Testis (tissue), 3 donors: ENCODE data around the gene ARHGAP25. TPM values are rescaled to one million over a fixed set of nuclear protein-coding genes. Genes with fewer than 3 reads are reported as not detected.
A peak's percentile ranks its signal among the peaks of the same experiment; 100 is the strongest.

Source experiments
- DNase-seq: peaks from one replicate; pipeline ENCODE4 v3.0.0-alpha.2; 2019
- H3K27ac ChIP-seq, 2 donors: fragments of 200-600 bp; sonication (generic); one replicate each; pipeline ENCODE4 v1.5.1; 2019
- H3K27me3 ChIP-seq: fragments of 200-600 bp; sonication (generic); one replicate; pipeline ENCODE4 v1.5.1; 2019
- H3K36me3 ChIP-seq: fragments of 200-600 bp; sonication (generic); one replicate; pipeline ENCODE4 v1.5.1; 2017; ENCODE audit warnings: low read depth; ENCODE audit errors: missing control alignments
- H3K4me1 ChIP-seq: fragments of 200-600 bp; sonication (generic); one replicate; pipeline ENCODE4 v1.5.1; 2019
- H3K4me3 ChIP-seq, 2 donors: fragments of 200-600 bp; sonication (generic); one replicate each; pipeline ENCODE4 v1.5.1; 2017 to 2019
- H3K9me3 ChIP-seq: fragments of 200-600 bp; sonication (generic); one replicate; pipeline ENCODE4 v1.5.1; 2017
- POLR2A ChIP-seq: fragments of 450-650 bp; IDR thresholded peaks from one replicate; pipeline ENCODE4 v1.6.1; 2017; ENCODE audit warnings: antibody characterized with exemption, mild to moderate bottlenecking, moderate library complexity
- WGBS, 2 donors: methylation state at CpG; one replicate each; pipeline ENCODE4 v1.1.5; 2018; 5-methylcytosine and 5-hydroxymethylcytosine counted together
- intact Hi-C: fragments of 100-400 bp; cut with DNase I; formaldehyde crosslinking; loops from one replicate; pipeline ENCODE4 v1.15.1; 2023; ENCODE audit warnings: low total_unique reads
- polyA plus RNA-seq: library from polyadenylated mRNA; stranded (reverse); fragments of 350-450 nt; fragmentation: Illumina TruSeq; extraction: RNeasy Lipid Tissue Mini Kit (QIAGEN cat#74804); gene quantifications from one replicate; pipeline ENCODE4 v1.2.3, GENCODE V29; 2014; ENCODE audit warnings: low read depth, low replicate concordance; ENCODE audit not compliant: insufficient read depth
- total RNA-seq, 2 donors: library from RNA; depleted of rRNA; stranded (reverse); fragments of >200 nt; gene quantifications; one replicate each; pipeline ENCODE4 v1.2.3, GENCODE V29; 2016
- TF ChIP-seq, protein P1 (sequence below), 3 experiments: fragments of 450-650 bp in 2 of 3; fragments of 200-600 bp in 1 of 3; sonication (generic) in 1 of 3; IDR thresholded peaks; one replicate each; pipeline ENCODE4 v1.5.1; 2016 to 2019; ENCODE audit warnings: antibody characterized with exemption in 3 of 3, mild to moderate bottlenecking in 2 of 3, moderate library complexity in 1 of 3

The ARHGAP25 gene
- total and polyA plus RNA-seq, 3 donors from 2014 or later: 6.2 to 8.2 (median 6.7) TPM

DNA sequence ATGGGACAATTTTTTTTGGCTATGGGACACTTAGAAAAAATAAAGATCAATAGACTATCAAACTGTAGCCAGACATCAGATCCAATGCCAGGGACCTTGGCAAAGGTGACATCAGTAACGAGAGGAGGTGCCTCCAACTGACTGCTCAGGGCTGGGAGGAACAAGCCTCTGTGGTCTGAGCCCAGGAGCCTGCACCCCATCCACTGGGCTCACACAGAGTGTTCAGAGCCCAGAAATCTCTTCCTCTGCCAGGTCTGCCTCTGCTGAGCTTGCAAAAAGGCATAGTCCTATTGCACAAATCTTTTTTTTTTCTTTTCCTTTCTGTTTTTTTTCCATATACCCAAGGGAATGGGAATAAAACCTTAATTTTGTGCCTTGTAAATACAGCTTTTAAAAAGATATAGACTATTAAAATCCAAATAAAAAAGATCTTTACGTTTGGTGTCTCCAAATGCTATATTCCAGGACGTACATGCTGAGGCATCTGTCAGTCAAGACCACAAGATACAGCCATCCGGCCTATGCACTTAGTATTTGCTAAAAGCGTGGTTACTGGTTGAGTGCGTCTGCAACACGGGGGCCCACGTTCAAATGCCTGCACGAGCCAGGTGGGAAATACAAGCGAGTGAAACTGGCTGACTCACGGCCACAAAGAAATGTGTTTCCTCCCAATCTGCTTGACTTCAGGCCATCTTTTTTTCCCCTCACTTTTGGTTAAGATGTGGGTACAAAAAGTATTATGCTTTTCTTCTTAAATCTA is 7.8 kb upstream of the ARHGAP25 start:
- DNase-seq: no peak
- Histone ChIP-seq H3K27me3 (no peaks in the 10 kb centered on the region), H3K27ac (no peak overlapping the region), H3K36me3 (no peaks in the 10 kb centered on the region), H3K9me3 (no peaks in the 10 kb centered on the region), H3K4me3 (no peak overlapping the region), H3K4me1 (no peaks in the 10 kb centered on the region)
- intact Hi-C loops: no loop called here
- TF ChIP-seq, protein P1, sequence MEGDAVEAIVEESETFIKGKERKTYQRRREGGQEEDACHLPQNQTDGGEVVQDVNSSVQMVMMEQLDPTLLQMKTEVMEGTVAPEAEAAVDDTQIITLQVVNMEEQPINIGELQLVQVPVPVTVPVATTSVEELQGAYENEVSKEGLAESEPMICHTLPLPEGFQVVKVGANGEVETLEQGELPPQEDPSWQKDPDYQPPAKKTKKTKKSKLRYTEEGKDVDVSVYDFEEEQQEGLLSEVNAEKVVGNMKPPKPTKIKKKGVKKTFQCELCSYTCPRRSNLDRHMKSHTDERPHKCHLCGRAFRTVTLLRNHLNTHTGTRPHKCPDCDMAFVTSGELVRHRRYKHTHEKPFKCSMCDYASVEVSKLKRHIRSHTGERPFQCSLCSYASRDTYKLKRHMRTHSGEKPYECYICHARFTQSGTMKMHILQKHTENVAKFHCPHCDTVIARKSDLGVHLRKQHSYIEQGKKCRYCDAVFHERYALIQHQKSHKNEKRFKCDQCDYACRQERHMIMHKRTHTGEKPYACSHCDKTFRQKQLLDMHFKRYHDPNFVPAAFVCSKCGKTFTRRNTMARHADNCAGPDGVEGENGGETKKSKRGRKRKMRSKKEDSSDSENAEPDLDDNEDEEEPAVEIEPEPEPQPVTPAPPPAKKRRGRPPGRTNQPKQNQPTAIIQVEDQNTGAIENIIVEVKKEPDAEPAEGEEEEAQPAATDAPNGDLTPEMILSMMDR (IDR thresholded peaks at IDR 0.05): no peak
- TF ChIP-seq POLR2A: no peak
- 86% methylated on average over 11 of the region's 11 CpGs for WGBS, 2 donors

DNA sequence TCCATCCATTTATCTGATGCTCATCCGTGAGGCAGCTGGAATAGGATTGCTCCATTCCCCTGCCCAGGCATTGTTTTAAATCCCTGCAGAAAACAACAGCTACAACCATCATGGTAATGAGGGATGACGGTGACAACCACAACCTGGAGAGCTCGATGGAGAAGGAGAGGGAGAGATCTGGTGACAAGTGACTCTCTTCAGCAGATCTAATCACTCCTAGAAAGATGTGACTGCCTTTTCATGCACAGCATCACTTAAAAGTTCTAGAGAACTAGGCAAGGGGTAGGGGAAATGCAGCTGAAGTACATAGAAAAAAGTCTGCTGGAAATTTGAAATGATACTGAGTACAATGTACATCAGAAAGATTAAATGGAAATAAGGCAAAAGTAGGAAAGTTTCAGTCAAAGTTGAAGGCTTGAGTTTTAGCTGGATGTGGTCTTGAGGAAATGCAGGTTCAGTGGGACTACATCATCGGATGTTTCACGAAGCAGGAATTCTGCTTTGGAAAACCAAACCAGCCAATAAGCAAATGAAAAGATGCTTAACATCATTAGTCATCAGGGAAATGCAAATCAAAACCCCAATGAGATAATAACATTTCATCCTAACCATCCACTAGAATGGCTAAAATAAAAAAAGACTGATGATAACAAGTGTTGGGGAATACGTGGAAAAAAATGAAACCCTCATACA is 6.8 kb upstream of the ARHGAP25 start:
- DNase-seq: no peak
- Histone ChIP-seq H3K4me1 (no peaks in the 10 kb centered on the region), H3K27me3 (no peaks in the 10 kb centered on the region), H3K27ac (no peak overlapping the region), H3K36me3 (no peaks in the 10 kb centered on the region), H3K4me3 (no peak overlapping the region), H3K9me3 (no peaks in the 10 kb centered on the region)
- TF ChIP-seq POLR2A: no peak
- TF ChIP-seq, protein P1 (IDR thresholded peaks at IDR 0.05): no peak
- intact Hi-C loops: no loop called here
- WGBS, 2 donors: 85 to 90% methylated on average over 6 of the region's 6 CpGs

DNA sequence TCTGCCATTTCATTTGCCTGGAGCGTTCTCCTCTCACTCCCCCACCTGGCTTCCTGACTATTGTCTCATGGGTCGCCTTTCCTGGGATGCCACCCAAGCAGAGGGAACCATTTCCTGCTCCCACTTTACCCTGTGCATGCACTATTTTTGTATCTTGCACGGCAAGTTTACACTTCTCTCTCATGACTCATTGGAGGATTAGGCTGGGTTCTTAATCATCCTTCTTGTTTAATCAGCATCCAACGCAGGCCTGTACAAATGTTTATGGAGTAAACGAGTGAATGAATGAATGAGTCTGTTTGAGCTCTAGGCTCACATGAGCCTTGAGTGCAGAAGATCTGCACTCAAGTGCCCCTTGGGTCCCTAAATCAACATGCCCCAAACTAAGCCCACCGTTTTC is 3.8 kb upstream of the ARHGAP25 start:
- H3K4me1 ChIP-seq: no peaks in the 10 kb centered on the region
- H3K27ac ChIP-seq: no peak overlapping the region
- no peak overlapping the region for H3K4me3 ChIP-seq
- no peak for DNase-seq
- no peaks in the 10 kb centered on the region for H3K27me3 ChIP-seq
- no peaks in the 10 kb centered on the region for H3K9me3 ChIP-seq
- intact Hi-C loops: no loop called here
- H3K36me3 ChIP-seq: no peaks in the 10 kb centered on the region
- TF ChIP-seq, protein P1 (IDR thresholded peaks at IDR 0.05): no peak
- TF ChIP-seq POLR2A: no peak
- WGBS, 2 donors: 83 to 84% methylated on average over 6 of the region's 6 CpGs

DNA sequence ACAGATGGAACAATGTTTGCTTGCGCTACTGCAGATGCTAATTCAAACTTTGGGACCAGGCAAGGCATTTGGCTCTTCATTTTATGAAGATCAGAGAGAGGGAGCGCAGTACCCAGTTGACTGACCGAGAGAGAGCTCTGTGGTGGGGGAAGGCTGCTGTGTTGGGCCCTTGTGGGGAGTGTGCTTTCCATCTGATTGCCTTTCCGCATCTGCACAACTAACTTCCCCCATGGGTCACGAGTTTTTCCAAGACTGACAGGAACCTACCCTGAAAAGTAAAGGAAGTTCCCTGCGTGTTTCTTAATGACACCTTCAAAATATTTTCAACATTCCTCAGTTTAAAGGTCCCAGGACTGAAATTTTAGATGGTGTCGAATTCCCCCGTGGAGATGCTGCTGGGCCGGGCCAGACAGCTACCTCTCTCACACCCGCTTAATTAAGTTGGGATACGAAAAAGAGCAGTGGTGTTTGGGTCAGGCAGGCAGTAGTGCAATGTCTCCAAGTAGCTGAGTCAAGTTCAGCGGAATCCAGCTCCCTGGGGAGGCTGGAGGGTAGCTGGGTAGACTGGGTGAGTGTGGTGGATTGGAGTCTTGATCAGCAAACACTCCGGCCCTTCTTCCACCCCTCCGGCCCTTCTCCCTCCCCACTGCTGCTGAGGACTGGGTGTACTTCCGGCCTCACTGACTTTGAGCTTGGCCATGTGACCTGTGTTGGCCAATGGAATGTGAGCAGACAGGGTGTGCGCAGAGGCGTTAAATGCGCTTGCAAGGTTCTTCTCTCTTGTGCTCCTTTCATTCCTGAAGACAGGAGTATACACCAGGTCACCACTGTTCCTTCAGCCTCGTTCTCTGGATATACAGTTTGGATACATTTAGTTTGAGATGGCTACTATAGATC is 2.3 kb upstream of the ARHGAP25 start:
- Histone ChIP-seq H3K9me3 (no peaks in the 10 kb centered on the region), H3K4me3 (no peak overlapping the region), H3K4me1 (no peaks in the 10 kb centered on the region), H3K27me3 (no peaks in the 10 kb centered on the region), H3K27ac (no peak overlapping the region), H3K36me3 (no peaks in the 10 kb centered on the region)
- 64 to 73% methylated on average over 17 to 19 of the region's 19 CpGs for WGBS, 2 donors
- TF ChIP-seq POLR2A: no peak
- TF ChIP-seq, protein P1 (IDR thresholded peaks at IDR 0.05): no peak
- intact Hi-C loops: no loop called here
- DNase-seq: peak; percentile 67
